Measurements from ENCODE around the gene GNLY.

- no peak for TF ChIP-seq CTCF (IDR thresholded peaks at IDR 0.05; ENCODE audit: insufficient read depth, low read depth, low read length)
- TF ChIP-seq EZH2 (IDR thresholded peaks at IDR 0.05; ENCODE audit: insufficient read depth, low read length), result no peak
Observed at GRCh38 chr2:85714841-85715240, 20.7 kb downstream of the GNLY start.

Data from astrocyte (in vitro differentiated cells and primary cell).